GM19043 (cell line): ENCODE data around the gene VTI1B.
"Not testable (repeated sequence)": the region's sequence is repeated elsewhere in the genome, so short reads cannot be mapped to it uniquely, and the experiment has no call there.

Source experiments
- ATAC-seq: cut with Tn5 transposase; IDR thresholded peaks from one replicate; pipeline ENCODE4 v1.9.1; 2021; ENCODE audit warnings: low read depth; ENCODE audit not compliant: unreplicated experiment

VTI1B gene

DNA sequence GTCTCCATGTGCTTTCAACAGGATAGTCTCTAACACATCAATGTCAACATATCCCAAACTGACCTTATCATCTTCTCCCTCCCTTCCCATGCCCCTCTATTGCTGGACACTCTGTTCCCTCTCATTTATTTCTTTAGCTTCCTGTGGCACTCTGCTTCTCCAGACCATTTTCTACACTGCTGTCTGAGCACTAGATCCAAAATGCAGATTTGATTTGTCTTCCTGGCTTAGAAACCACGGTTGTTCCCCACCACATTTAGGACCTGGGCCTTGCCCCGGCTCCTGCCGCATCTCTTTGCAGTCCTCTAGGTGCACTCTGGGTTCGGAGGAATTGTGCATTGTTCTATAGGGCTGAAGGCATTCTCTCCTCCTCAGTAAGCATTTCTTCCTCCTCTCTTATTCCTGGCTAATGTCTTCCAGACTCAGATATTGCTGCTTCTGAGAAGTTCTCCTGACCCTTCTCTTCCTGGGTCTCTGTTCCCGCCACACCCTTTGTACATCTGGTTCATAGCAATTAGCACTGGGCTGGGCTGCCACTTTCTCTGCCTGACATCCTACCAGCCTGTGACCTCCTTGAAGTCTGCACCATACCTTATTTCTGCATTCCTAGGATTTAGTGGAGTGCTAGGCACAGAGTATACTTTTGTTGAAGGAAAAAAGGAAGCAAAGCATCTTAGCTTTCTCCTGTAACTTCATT is 40.8 kb downstream of the VTI1B start:
- ATAC-seq: no peak

DNA sequence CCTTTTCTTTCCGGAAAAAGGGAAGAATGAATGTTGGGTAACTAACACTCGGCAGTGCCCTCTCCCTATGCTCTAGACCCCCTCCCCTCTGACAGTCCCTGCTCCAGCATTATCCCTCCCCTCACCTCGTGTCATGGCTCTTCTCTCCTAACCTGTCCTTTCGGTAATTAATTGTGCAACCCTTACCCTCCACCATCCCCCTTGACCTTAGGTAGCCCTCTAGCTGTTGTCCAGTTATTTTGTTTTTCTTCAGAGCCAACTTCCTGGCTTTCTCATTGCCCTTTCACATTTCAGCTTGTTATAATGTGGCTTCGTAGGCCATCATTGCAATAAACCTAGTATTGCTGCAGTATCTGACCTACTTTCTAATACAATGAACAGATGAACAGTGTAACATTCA is 43.5 kb downstream of the VTI1B start:
- ATAC-seq: no peak

DNA sequence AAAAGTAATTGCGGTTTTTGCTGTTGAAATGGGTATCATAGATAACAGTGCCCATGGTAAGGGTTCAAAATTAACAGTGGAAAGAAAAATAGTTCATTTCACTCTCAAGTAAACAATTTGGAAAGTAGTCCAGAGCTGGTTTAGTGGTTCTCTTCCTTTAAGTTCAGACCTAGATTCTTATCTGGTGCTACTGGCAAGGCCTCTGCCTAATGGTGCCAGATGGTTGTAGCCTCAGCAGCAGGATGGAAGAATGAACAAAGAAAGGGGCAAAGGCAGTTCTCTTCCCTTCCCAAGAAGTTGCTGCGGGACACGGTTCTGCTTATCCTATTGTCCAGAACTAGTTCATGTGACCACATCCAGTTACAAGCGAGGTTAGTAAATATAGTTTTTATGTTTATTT is 44.2 kb downstream of the VTI1B start:
- no peak for ATAC-seq

DNA sequence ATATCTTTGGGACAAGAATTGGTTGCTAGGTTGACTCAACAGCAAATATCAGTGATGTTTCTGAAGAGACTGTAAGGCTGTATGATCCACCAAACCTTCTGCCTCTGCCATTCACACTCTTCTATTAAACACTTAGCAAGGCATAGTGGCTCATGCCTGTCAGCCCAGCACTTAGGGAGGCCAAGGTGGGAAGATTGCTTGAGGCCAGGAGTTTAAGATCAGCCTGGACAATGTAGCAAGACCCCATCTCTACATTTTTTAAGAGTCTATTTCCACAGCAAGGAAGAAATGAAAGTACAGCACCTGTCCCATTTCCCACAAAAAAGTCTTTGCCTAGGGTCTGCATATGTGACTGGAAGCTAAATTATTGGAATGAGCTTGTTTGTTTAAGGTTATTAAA is 46.9 kb downstream of the VTI1B start:
- ATAC-seq: no peak

DNA sequence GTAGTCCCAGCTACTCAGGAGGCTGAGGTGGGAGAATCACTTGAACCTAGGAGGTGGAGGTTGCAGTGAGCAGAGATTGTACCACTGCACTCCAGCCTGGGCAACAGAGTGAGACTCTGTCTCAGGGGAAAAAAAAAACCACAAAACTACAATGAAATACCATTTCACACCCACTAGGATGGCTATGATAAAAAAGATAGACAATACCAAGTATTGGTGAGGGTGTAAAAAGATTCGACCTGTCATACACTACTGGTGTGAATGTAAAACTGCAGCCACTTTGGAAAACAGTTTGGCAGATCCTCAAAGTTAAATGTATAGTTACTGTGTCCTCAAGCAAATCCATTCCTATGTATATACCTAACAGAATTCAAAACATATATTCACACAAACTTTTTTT is 48.3 kb downstream of the VTI1B start:
- not testable (repeated sequence) for ATAC-seq

DNA sequence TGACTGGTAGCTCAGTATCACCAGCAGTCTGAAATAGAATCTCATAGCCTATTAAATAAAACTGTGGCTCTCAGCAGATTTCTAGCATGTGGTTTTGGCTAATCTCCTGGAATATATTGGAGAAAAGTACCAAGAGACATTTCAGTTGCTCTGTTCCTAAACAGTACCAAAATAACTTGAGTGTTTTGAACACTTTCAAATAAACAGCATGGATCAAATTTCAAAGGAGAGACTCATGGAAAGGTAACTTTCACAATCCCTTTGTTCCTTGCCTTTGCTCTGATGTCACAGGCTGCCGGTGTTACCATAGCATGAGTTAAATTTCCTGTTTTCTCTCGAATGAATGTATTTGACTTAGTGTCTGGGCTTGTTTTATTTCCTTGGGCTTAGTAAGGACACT is 51.3 kb downstream of the VTI1B start:
- ATAC-seq: no peak

DNA sequence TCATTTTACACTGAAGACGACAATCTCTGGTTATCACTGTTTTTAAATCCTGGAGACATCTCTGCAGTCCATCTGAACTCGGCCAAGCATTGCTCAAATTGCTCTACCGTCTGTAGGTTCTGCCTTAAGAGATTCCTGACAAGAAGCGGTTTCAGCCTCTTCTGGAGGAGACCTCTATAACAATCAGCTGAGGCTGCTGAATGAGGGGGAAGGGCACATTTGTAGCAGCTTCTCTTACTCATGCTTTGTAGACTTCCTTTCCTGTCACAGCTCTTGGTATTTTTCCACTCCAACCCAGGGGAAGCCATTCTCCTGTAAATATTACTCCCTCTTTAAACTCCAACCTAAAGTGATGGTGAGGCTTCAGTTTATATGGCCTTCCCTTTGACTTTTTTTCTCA is 51.8 kb downstream of the VTI1B start:
- no peak for ATAC-seq

DNA sequence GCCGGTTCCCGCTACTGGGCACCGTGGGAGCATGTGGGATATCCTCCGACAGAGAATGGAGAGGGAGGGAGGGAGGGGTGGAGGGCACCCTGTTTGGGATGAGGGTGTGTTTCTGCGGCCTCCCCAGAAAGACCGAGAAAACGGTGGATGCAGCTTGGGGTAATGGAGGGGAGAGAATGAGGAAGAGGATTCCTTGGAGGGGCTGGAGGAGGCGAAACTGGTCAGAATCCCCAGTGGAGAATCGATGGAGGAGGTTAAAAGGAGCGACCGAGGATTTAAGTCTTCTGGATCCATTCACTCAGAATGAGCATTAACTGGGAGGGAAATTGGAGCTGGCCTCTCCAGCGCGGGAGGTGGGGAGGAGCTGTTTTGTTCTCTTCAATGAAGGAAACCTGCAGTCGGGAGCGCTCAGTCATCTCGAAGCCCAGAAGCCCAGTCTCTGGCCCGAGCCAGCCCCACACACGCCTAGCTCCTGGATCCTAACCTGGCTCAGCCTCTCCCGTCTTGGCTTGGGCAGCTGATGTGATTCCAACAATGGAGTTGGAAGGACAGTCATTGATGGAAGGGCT is 54.1 kb downstream of the VTI1B start:
- ATAC-seq: no peak

DNA sequence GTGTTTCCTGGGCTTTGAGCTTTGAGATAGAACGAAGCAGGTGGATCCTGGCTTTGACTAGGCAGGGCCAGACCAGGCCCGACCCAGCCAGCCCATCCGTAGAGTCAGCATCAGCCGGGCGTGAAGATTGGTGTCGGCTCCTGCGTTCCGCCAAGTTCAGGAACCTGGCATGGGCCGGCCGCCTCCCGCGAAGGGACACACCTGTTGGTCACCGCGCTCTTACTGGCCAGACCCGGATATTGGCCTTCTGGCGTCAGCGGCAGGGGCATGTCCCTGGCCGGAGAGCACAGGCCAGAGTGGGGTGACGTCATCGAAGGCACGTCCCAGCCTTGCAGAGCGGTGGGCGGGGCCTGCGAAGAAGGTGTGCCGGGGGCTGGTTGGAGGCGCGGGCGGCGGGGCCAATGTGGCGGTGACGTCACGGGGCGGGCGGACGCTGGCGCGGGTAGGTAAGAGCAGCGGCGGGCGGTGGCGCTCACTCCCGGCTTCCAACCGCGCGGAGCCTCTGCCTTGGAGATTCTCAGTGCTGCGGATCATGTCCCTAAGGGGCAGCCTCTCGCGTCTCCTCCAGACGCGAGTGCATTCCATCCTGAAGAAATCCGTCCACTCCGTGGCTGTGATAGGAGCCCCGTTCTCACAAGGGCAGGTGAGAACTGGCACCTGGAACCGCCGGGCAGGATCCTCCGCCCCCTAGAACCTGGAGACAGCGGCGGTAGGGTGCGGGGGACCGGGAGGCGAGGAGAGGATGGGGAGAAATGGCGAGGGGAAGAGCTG is 54.8 kb downstream of the VTI1B start, which contains the start of gene ARG2:
ARG2 (plus strand) TSS at position 475 of the 771 bp plus-strand sequence; CDS start at position 533, 58 bp downstream.
- peak; percentile 87 for ATAC-seq

DNA sequence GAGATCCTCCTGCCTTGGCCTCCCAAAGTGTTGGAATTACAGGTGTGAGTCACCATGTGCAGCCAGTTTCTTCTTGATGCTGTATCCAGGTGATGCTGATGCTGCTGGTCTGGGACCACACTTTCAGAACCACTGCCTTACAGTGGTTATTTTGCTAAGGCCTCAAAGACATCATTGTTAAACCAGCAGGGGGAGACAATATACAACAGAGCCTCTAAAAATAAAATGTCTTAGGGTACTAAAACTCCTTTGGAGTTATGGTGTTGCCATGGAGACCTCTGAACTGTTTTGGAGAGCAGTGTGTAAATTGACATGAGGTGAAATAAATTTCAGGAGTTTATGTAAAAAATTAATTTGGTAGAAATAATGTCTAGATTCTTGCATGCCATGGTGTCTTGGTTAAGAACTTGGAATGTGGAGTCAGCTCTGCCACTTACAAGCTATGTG is 55.8 kb downstream of the VTI1B start:
- ATAC-seq: no peak

DNA sequence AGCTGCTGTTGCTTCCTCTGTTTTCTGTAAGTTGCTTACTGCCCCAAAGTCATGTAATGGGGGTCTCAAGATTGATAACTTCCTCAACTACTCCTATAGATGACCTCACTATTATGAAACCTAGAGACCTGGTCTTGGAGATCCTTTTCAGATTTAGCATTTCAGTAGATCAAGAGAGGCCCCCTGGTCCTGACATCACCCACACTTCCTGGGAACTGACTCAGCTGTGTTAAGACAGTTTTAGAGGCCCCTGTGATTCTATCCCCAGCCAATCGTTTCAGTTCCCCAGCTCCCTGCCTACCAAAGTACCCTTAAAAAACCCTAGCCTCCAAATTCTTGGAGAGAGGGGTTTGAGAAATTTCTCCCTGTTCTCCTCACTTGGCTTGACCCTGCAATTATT is 63.9 kb downstream of the VTI1B start:
- ATAC-seq: no peak

DNA sequence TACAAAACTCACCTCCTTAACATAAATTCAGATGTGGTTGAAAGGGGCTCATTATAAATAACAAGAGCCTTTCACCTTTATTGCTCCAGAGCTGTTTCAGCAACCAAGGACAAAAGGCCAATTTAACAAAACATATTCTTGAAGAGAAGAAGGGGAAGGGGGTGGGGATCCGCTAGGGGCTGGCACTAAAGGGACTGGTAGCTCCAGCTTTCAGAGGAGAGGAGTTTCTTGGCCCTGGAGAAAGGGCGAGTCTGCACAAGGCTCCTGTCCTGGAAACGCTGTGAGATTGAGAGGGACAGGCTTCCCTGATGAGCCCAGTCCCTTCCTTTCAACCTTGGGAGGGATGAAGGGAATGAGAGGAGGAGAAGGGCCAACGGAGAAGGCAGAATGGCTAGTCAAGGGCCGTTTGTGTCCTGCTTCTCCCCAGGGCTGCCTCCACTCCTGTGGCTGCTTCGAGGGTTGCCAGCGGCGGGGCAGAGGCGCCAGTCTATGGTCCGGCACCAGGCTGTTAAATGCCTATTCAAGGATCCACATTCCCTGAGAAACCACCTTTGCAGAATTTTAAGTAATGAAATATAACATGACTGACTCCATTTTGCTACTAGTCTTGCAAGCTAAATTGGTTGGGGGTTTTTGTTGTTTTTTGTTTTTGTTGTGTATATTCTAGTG is 64.7 kb downstream of the VTI1B start:
- ATAC-seq: no peak

DNA sequence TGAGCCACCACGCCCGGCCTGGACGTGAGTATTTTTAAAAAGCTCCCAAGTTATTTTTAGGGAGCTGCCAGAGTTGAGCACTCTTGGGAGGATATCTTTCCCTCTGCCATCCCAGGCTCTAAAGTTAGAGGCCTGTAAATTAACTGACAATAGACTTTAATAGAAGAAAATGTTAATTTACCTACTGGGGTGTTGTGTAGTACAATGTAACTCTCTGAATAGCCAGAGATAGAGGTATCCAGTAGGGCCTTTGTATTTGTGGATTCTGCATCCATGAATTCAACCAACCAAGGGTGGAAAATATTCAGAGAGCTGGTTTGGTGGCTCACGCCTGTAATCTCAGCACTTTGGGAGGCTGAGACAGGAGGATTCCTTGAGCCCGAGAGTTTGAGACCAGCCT is 66.8 kb downstream of the VTI1B start:
- no peak for ATAC-seq

DNA sequence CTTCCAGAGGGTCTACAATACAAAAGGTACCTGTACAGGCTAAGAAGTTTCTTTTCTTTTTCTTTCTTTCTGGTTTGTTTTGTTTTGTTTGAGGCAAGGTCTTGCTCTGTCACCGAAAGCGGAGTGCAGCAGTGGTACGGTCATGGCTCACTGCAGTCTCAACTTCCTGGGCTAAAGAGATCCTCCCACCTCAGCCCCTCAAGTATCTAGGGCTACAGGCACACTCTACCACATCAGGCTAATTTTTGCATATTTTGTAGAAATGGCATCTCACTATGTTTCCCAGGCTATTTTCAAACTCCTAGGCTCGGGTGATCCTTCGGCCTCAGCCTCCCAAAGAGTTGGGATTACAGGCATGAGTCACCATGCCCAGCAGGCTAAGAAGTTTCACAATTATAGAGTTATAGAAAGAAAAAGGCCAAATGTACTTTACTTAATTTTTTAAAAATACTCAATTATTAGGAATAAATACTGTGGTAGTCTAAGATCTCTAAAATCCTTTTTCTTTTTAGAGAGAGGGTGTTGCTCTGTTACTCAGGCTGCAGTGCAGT is 71.4 kb downstream of the VTI1B start:
- ATAC-seq: peak; percentile 75

DNA sequence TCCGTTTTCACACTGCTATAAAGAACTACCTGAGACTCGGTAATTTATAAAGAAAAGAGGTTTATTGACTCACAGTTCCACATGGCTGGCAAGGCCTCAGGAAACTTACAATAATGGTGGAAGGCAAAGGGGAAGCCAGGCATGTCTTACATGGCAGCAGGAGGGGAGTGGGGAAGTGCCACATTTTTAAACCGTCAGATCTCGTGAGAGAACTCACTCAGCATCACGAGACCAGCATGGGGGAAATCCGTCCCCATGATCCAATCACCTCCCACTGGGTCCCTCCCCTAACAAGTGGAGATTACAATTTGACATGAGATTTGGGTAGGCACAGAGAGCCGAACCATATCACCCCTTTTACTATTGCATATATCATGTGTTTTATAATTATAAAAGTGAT is 72.4 kb downstream of the VTI1B start:
- ATAC-seq: no peak

DNA sequence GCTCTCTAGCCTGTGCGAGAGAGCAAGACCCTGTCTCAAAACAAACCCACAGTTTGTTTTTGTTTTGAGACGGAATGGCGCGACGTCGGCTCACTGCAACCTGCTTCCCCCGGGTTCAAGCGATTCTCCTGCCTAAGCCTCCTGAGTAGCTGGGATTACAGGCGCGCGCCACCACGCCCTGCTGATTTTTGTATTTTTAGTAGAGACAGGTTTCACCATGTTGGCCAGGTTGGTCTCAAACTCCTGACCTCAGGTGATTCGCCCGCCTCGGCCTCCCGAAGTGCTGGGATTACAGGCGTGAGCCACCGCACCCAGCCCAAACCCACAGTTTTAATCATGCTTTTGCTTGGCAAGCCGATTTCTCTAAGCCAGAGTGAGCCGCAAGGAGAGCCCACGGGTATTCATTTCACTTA is 73.9 kb downstream of the VTI1B start:
- not testable (repeated sequence) for ATAC-seq

DNA sequence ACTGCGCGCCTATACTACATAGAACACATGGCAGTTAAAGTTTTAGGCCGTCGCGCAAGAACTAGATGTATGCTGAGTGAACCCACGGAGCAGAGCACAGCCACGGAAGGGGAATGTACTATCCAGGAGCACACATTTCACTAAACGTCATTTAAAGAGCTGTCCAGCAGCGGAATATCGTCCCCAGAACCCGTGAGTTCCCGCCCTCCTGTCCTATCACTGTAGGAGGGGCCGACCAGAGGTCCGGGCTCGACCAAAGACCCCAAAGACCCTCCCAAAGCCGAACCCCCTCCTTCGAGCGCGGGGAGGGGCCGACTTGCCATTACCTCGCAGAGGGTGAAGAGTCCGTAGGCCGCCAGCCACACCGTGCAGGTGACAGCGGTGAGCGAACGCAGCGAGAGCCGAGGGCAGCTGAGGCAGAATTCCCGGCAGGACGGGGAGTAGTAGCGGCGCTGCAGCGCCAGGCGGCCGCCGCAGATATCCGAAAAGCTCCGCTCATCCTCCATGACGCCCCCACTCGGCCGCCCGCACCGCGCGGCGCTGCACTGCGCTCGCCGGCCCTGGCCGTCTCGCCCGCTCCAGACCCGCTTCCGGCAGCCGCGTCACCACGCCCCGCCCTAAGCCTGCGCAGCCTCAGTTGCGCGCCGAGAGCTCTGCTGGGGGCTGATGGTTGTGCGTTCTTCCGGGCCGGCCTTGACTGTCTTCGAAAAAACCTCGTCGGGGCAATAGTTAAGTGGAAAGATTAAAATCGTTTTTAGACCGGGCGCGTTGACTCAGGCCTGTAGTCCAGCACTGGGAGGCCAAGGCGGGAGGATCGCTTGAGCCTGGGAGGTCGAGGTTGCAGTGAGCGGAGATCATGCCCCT is 74.5 kb downstream of the VTI1B start, which contains the start of gene PIGH:
PIGH (minus strand) TSS at position 571 of the 864 bp plus-strand sequence; CDS start at position 506, 65 bp downstream.
- ATAC-seq: peak; percentile 90
